HG02678 (cell line): ENCODE measurements around the gene SAMD4A.

Experiments used
- ATAC-seq: cut with Tn5 transposase; IDR thresholded peaks from one replicate; pipeline ENCODE4 v1.9.1; 2021; ENCODE audit warnings: mild to moderate bottlenecking, moderate library complexity; ENCODE audit not compliant: unreplicated experiment

Gene SAMD4A

DNA sequence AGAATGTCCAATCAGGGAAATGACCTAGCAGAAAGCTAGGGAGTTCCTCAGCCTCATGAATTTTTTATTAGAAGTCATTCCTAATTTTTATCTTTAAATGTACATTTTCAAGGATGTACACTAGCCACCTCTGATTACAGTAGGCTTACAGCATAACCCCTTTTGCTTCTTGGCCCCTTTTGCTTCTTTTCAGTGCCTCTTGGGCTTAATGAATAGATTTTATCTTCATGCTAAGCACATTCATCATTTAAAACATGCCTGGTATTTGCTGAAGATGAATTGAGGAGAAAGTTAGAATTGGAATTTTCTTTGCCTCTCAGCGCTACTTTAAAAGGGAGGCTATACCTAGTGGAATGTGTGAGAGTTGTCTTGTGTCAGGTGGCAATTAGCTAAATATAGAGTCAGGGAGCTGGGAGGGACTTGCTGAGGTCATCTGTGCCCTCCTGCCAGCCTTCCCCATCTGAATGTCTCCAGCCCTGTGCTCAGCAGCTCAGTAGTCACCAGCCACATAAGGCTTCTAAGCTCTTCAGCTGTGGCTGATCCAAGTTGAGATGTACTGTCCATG is 132.1 kb downstream of the SAMD4A start:
- ATAC-seq: no peak

DNA sequence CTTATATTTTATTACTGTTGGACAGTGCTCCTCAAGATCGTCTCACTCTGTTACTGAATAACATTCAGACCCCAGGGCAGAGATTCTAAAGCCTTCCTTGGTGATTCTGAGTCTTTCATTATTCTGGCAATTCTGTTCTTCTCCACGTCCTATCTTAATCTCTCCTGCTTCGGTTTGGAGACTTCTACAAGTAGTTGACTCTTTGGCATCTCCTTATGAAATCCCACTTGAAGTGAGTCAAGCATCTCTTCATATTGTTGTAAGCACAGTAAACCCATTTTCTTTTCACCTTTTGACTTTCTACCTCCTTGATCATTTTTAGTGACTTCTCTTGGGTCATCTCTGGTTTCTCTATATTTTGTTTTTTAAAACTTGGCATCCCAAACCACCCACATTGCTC is 132.8 kb downstream of the SAMD4A start:
- ATAC-seq: no peak

- ATAC-seq: no peak
Observed at GRCh38 chr14:54700717-54701116, 133.8 kb downstream of the SAMD4A start.

DNA sequence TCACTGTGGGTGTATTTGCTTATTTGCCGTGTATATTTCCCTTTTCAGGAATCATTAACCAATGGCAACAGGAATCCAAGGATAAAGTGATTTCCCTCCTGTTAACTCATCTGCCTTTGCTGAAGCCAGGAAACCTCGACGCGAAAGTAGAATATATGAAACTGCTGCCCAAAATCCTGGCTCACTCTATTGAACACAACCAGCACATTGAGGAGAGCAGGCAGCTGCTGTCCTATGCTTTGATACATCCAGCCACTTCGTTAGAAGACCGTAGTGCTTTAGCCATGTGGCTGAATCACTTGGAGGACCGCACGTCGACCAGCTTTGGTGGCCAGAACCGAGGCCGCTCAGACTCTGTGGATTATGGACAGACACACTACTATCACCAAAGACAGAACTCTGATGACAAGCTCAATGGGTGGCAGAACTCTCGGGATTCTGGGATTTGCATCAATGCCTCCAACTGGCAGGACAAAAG is 135.1 kb downstream of the SAMD4A start:
- ATAC-seq: no peak

DNA sequence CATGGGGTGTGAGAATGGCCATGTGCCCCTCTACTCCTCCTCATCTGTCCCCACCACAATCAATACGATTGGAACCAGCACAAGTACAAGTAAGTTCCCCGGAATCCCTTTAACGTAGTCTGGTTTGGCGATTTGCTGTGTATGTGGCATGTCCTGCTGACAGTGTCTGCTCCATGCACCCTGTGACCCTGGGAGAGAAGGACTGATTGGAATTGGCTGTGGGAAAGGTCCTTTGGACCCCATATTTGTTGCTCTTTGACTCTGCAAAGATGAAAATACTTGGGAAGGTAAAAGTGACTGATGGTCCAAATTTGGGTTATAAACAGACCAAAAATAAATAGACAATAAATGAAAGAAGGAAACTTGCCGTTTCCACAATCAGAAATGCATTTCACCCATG is 135.6 kb downstream of the SAMD4A start:
- ATAC-seq: no peak

GRCh38 chr14:54703082-54703481 is 136.2 kb downstream of the SAMD4A start:
- ATAC-seq: no peak

DNA sequence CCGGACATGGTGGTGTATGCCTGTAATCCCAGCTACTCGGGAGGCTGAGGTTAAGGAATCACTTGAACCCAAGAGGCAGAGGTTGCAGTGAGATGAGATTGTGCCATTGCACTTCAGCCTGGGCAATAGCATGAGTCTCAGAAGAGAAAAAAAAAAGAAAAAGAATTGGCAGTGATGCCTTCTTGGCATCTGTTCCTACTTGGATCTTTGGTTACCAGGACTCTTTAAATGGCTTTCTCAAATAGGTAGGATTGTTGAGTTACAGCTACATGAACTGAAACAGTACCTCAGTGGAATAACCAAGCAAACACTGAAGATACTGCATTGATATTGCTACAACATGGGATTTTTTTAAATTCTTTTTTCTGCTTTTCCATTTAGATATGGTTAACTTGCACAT is 136.8 kb downstream of the SAMD4A start:
- ATAC-seq: no peak

DNA sequence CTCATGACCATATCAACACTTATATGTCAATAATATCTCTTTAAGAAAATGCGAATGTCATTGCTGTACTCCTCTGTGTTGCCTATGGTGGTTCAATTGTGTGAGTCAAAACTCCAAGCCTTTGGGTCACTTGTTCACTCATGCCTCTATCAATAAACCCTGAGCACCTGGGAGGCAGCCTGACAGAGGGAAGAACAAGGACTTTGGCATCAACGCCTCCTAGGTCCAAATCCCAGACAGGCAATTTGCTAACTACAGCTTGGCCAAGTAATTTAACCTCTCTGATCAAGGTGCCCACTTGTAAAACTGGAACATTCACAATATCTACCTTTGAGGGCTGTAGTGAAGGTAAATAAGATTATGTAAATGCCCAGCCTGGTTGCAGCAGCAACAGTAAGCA is 137.8 kb downstream of the SAMD4A start:
- no peak for ATAC-seq

GRCh38 chr14:54706769-54707168 is 139.8 kb downstream of the SAMD4A start:
- ATAC-seq: no peak

GRCh38 chr14:54708161-54708560 is 141.2 kb downstream of the SAMD4A start:
- ATAC-seq: no peak

GRCh38 chr14:54708982-54709381 is 142.1 kb downstream of the SAMD4A start:
- no peak for ATAC-seq

DNA sequence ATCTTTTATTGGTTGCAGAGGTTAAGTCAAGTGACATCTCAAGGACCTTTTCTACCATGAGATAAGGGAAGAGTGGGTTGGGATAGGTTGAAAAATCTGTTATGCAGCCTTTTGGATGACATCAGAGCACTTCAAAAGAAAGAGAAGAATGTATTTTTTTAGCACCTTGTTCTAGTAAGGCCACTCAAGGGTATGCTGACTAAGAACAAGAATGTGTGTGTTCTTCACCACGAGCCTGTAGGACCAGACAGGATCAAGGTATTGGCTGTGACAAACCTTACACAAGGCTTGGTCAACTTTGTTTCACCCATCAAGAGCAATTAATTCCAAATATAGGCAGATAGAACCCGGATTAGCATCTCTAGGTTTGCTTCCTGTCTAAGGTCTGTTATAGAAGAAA is 142.5 kb downstream of the SAMD4A start:
- peak; percentile 68 for ATAC-seq

DNA sequence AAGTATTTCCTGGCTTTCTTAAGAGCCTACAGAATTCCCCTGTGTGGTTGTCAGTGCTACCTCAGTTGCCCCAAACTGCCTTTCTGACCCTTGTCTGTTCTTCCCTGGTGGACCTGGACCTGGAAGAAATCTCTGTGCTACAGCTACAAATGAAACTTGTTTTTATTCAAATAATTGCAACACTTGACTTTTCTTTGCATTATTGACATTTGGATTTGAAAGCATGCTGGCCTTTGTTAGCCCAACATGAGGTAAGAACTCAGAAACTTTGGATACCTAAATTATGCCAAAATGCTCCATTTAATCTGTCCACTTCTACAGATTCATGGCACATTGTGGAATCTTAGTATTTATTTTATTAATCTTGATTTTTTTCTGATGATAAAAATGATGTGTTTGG is 142.9 kb downstream of the SAMD4A start:
- no peak for ATAC-seq

GRCh38 chr14:54711312-54711711 is 144.4 kb downstream of the SAMD4A start:
- no peak for ATAC-seq

DNA sequence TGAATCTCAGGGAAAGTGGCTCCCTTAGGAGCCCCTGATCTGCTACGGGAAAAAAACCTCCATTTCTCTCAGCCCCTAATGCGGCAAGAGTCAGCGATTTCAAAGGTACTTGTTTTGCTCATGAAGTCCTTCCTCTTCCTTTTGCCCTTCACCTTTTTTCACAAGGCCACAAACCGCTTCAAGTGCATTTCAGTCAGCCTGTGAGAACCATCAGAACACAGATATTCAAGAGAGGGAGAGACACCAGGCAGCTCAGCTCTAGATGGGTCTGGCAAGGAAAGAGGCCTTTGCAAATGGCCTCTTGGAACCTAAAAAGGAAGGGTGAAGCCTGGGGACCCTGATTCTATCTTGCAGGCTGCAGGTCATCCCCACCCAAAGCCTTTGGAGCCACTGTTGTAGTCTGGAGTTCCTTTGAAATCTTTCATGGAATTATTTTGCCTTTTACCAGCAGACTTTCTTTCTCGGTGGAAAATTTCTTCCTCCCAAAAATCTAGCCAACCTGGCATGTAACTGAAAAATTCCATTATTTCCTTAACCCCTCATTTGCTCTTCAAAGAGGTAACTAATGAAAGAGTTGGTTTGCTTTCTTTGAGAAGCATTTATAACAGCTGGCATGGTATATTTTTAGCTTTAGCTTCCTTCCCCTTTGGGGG is 145.0 kb downstream of the SAMD4A start:
- ATAC-seq: no peak

GRCh38 chr14:54712465-54713200 is 145.7 kb downstream of the SAMD4A start:
- ATAC-seq: no peak

DNA sequence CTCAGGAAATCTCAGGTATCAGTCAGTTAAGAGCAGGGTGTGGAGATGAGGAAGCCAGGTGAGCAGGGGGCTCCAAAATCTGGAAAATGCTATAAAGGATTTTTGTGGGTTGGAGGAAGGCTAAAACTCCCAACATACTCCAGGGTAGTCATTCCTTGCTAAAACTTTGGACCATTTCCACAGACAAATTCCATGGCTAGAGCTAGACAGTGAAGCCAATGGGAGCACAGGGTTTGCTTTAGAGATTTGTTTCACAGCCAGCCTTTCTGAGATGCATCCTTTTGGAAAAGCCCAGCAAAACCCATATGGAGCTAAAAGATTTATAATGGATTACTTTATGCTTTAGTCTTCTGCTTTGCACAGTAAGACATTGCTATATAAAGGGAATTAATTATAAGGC is 146.5 kb downstream of the SAMD4A start:
- no peak for ATAC-seq

DNA sequence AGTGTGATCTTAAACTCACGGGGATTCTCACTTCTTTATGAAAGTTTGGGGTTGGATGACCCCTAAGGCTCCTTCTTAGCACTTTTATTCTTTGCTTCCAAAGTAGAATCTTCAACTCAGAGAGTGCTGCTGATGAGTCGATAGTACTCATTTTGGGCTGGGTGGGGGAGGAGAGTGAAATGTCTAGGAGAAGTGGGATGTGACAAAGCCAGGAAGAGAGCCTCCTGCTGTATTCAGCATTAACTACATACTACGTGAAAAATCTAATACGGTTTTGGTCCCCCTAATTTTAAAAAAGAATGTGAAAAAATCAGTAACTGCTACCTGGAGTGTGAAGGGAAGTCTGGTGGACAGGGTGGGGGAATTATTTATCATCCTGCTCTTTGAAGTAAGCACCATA is 148.3 kb downstream of the SAMD4A start:
- ATAC-seq: no peak

- ATAC-seq: no peak
Observed at GRCh38 chr14:54715811-54716210, 148.9 kb downstream of the SAMD4A start.

GRCh38 chr14:54716862-54717261 is 149.9 kb downstream of the SAMD4A start:
- ATAC-seq: no peak

GRCh38 chr14:54718046-54718445 is 151.1 kb downstream of the SAMD4A start:
- ATAC-seq: no peak

DNA sequence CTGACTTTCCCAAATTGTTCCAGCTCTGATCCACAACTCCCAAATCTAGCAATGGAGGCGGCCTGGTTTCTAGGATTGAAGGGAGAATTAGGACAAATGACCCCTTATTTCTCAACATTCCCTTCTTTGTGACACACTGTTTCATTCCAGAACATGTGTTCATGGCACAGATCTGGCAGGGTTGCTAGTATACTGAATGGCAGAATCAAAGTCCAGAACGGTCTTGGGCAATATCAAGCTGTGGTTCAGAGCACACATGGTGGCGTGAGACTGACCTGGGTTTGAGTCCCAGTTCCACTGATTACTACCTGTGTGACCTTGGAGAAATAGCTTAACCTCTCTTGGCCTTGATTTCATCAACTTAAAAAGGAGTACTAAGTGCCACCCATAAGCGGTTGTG is 152.5 kb downstream of the SAMD4A start:
- ATAC-seq: no peak
